UCSD-AML1 (cell line): ENCODE data around the gene SCNN1B.
"Not testable (repeated sequence)": the region's sequence is repeated elsewhere in the genome, so short reads cannot be mapped to it uniquely, and the experiment has no call there.

Experiments
- DNase-seq: peaks from one replicate; lab custom pipeline; 2025; ENCODE audit not compliant: unreplicated experiment; lab: John Stamatoyannopoulos, UW

SCNN1B gene, protein sequence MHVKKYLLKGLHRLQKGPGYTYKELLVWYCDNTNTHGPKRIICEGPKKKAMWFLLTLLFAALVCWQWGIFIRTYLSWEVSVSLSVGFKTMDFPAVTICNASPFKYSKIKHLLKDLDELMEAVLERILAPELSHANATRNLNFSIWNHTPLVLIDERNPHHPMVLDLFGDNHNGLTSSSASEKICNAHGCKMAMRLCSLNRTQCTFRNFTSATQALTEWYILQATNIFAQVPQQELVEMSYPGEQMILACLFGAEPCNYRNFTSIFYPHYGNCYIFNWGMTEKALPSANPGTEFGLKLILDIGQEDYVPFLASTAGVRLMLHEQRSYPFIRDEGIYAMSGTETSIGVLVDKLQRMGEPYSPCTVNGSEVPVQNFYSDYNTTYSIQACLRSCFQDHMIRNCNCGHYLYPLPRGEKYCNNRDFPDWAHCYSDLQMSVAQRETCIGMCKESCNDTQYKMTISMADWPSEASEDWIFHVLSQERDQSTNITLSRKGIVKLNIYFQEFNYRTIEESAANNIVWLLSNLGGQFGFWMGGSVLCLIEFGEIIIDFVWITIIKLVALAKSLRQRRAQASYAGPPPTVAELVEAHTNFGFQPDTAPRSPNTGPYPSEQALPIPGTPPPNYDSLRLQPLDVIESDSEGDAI

DNA sequence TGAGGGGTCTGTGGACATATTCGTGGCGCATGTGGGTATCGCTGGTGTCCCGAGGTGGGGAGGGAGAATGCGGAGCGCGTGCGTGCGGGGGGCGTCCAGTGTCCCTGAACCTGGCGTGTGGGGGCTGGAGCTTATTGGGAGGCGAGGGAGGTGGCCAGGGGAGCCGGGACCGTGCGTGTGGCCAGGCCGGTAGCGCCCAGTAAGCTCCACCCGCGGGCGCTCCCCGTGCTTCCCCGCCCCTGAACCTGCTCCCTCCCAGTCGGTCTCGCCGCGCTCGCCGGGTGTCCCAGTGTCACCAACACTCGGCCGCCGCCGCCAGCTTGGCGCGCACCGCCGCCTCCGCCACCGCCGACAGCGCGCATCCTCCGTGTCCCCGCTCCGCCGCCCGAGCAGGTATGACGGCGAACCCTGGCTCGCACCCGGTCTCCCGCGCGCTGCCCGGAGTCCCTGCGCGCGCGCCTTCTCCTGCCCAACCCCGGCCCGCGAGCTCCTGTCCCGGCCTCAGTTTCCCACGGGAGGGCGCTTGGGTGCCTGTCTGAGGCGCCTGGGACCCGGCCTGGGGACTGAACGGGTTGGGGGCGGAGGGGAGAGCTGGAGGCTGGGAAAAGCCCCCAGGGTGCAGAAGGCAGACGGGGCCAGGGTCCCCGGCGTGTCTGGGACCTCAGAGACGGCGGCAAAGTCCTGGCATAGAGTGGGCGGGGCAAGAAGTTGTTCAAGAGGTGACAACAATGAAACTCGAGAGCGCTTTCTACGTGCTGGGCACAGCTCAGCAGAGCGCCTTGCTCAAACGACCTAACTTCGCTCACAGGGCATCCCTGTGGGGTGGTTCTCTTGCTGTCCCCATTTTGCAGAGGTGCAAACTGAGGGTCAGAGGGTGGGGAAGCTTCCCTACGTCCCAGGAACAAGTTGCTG, at the start of gene SCNN1B:
TSS of gene SCNN1B (plus strand) at position 258 of the 912 bp plus-strand sequence. CDS start 46,298 bp downstream, outside the sequence.
- DNase-seq: no peak

DNA sequence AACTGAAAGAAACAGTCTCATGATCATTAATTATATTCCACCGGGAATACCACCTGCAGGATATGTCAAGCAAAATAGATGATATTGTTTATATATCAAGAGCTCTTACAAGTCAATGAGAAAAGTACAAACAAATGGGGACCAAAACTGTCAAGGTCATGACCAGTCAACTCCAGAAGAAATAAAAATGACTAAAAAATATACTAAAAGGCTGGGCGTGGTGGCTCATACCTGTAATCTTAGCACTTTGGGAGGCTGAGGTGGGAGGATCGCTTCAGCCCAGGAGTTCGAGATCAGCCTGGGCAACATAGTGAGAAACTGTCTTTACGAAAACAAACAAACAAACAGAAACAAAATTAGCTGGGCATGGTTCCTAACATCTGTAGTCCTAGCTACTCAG, 49.8 kb upstream of the SCNN1B start:
- DNase-seq: no peak

DNA sequence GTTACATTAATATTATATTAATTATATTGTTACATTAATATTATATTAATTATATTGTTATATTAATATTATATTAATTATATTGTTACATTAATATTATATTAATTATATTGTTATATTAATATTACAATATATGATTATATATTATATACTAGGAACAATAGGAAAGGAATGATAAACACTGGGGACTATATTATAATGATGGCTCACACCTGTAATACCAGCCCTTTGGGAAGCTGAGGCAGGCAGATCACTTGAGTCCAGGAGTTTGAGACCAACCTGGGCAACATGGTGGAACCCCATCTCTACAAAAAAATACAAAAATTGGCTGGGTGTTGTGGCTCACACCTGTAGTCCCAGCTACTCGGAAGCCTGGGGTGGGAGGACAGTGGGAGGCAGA, 48.5 kb upstream of the SCNN1B start:
- DNase-seq: not testable (repeated sequence)

DNA sequence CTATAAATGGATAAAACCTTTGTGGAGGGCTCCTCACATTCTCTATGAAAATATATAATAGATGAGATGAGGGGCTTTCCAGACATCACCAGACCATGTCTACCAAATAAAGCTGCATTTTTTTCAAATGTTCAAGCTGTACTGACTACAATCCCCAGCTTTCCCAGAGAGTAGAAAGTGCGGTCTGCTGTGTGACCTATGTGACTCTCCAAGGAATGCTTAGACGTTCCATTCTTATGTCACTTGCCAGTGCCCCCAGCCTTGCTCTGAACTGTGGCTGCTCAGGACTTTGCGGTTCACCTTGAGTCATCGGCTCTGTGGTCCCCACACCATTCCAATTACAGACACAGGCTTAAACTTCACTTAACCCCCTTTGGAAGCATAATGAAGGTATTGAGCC, 47.8 kb upstream of the SCNN1B start:
- DNase-seq: no peak

DNA sequence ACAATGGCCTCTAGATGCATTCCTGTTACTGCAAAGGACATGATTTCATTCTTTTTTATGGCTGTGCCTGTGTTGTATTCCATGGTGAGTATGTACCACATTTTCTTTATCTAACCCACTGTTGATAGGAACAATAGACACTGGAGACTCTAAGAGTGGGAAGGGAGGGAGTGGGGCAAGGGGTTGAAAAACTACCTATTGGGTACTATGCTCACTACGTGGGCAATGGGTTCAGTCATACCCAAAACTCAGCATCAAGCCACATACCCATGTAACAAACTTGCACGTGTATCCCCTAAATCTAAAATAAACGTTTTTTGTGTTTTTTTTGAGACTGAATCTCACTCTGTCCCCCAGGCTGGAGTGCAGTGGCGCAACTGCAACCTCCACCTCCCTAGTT, 47.1 kb upstream of the SCNN1B start:
- no peak for DNase-seq

DNA sequence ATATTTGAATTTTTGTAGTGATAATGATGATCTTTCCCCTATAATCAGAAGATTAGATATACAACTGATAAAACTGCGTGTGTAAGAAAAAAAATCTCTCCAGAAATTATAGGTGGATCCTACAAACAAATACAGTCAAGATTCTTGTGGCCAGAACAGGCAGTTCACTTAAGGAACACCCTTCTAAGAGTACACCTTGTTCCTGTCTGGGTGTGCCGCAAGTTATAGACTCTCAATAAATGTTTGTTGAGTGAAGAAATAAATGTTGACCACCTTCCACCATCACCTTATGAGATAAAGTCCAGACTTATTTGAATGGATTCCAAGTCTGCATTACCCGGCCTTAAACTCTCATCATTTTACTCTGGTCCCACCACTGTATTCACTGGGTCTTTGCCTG, 45.7 kb upstream of the SCNN1B start:
- DNase-seq: no peak

DNA sequence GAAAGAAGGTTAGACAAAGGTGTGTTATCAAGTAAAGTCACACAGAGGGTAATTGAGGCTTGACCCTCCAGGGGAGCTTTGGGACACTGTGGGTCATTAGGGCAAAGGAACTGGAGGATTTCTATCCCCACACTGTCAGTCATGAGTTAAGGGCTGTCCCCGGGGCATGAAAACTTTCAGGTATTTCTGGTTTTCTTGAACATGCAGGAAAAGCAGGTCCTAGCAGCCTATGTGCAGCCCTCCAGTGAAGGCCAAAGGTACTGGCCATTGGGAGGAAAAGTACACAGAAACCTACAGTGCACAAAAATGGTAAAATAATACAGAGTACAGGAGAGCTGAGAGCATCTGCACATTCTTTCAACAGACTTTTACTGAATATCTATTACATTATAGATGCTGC, 44.4 kb upstream of the SCNN1B start:
- DNase-seq: no peak

DNA sequence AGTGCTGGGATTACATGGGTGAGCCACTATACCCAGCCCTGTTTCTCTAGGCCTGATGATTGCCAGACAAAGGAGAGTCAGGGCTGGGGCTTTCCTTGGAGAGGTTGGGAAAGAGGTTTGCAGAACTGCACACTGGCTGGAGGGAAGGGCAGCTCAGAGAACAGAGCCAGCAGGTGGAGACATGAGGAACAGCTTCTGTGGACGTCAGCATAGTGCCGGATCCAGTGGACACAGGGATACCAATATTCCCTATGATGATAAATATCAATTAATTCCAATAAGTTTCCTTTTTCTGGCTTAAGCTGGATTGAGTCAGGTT, 43.2 kb upstream of the SCNN1B start:
- no peak for DNase-seq

DNA sequence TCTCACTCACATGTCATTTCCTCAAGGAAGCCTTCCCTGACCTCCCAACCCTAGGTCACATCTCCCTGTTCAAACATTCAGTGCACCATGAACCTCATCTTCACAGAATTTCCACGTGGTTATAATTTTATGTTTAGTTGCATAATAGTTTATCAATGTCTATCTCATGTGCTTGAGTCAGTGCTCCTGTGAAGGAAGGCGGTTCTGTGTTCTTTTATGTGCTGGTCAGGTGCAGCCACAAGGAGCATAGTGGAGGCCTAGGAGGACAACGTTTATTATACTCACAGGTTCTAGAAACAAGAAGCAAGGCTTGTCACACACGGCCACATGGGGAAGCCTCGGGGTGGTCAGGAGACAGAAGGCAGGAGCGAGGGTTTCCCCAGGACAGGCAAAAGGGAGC, 34.5 kb upstream of the SCNN1B start:
- DNase-seq: no peak

DNA sequence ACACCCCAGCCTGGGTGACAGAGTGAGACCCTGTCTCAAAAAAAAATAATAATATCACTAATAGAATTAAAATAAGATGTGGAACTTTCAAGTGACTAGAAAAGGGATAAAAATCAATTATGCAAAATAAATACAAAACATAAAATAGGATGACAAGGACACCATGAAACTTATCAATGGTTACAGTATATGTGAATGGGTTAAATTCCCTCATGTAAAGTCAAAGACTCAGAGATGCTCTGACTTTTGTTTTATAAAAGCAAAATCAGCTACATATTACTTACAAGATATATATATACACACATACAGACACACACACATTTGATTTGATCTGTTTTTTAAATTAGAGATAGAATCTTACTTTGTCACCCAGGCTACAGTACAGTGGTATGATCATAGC, 33.5 kb upstream of the SCNN1B start:
- DNase-seq: no peak

DNA sequence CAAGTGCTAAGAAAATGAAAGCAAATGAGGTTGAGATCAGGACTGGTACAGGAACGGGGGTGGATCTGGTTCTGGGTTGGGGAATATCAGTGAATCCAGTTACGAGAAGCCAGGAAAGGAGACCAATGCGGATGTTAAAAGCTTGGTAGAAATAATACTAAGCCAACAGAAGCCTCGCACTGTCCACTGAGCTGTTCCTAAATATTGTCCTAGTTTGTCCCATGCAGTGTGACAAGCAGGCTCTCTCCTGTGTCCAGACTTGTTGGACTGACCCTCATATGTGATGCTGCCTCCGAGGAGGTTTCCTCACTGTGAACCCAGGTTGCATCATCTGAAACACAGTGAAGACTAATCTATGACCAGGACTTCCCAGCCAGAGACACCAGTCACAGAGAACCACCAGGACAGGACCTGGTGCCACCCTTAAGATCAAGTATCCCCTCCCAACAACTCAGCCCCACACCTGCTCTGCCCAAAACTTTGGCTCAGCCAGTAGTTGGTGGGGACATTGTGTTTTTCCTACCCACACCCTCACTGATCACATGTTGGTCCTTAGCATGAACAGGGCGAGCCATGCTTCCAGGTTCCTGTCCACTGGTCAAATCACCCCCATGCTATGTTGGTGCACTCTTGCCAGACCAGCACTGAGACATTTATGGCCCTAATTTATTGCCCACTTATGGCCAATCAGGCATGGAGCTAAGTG, 32.7 kb upstream of the SCNN1B start:
- DNase-seq: no peak

DNA sequence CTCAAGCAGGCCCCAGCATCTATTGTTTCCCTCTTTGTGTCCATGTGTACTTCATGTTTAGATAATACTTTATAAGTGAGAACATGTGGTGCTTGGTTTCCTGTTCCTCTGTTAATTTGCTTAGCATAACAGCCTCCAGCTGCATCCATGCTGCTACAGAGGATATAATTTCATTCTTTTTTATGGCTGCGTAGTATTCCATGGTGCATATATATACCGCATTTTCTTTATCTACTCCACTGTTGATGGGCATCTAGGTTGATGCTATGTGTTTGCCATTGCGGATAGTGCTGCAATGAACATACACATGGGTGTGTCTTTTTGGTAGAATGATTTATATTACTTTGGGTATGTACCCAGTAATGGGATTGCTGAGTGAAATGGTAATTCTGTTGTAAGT, 31.4 kb upstream of the SCNN1B start:
- no peak for DNase-seq

DNA sequence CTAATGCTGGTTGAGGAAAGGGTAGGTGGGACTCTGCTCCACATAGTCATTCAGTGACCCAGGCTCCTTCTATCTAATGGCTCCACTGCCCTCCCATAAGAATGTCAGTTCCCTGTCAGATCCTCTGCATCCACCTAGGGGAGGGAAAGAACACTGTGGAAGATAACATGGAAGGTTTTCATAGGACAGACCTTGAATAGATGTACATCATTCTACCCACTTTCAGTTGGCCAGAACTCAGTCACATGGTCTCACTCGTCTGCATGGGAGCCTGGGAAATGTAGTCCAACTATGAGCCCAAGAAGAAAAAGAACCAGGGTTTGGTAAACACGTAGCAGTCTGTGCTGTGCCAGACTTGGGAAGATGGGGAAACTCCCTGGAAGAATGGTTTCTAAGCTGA, 27.1 kb upstream of the SCNN1B start:
- no peak for DNase-seq

DNA sequence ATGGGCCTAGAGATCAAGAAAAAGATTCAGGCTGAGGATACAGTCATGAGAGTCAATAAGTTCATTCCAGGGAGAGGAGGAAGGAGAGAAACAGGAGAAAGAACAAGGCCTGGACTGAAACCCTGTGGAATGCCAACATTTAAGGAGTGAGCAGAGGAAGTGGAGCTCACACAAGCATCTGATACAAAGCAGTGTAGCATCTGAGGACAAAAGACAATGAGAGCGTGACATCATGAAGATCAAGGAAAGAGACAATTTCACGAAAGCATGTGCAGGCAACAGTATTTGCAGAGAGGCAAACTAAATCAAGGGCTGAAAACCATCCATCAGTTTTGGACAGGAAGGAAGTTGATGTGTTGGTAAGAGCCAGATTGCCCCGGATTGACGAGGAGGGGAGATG, 25.3 kb upstream of the SCNN1B start:
- DNase-seq: no peak

DNA sequence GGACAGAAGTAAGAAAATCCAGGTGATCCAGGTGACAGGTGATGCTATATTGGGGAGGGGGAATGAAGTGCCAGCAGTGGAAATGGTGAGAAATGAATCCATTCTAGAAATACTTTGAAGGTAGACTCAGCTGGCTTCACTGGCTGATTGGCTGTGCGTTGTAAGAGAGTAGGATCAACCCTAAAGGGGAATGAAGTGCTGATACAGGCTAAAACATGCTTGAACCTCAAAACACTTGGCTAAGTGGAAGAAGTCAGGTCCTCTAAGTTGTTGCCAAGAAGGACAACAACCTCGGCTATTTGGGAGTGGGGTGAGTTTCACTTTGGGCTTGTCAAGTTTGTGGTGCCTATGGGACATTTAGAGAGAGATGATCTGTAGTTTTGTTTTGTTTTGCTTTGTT, 24.1 kb upstream of the SCNN1B start:
- DNase-seq: no peak

DNA sequence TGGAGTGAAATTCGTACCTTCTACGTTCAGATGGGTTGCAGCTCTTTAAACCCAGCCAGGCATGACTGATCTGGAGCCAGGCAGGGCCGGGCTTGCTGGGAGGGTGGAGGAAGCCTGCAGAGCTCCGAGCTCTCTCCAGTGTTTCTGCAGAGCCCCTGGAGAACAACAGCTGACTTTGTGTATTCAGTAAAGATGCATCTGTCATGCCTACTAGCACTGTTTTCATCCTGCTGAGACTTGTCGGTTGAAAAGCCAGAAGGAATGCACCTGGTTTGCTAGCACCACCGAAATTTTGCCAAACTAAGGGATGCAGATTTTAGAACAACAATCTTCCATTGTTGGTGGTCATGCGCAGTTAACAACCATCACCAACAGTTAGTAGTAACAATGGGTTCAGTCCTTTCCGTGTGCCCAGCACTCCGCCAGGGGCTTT, 22.4 kb upstream of the SCNN1B start:
- DNase-seq: no peak

DNA sequence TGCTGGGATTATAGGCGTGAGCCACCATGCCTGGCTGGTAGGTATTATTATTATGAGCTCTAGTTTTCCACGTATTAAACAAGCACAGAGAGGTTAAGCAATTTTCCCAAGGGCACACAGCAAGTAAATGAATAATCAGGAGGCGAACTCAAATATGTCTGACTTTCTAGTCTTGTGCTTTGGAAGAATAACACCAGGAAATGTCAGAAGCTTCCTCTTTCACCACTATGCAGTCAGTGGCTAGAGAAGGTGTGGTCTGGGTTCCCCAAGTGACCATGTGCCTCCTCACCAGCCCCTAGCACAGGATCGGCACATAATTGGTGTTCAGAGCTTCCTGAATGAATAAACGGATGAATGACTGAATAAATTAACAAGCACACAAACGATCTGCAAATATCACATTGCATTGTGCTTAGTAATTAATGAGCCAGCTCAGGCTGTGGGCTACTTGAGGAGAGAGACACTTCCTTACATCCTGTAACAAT, 21.6 kb upstream of the SCNN1B start:
- no peak for DNase-seq

DNA sequence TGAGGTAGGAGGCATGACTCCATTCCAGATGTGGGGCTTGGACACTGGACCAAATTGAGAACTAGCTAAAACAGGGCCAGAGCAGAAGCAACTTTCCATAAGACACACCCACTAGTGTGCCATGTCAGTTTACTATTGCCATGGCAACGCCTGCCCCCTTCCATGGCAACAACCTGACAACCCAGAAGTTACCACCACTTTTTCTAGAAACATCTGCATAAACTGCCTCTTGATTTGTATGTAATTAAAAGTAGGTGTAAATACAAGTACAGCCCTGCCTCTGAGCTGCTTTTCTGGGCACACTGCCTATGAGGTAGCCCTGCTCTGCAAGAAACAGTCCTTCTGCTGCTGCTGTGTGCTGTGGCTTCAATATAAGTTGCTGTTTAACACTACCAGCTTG, 19.5 kb upstream of the SCNN1B start:
- no peak for DNase-seq

DNA sequence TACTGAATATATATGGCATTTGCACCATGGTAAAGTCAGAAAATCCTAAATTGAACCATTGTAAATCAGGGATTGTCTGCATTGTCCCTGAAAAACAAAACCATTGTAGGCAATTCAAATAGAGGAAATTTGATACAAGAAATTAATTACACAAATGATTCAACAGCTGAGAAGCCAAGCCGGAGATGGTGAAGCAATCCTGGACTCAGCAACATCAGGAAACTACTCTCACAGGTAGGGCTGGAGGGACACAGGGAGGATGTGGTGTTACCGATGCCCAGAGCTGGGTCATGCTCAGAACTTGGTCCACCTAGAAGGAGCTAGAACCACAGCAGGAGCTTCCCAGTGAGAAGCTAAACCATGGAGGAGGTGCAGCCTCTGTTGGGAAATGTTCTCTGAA, 18.5 kb upstream of the SCNN1B start:
- no peak for DNase-seq

DNA sequence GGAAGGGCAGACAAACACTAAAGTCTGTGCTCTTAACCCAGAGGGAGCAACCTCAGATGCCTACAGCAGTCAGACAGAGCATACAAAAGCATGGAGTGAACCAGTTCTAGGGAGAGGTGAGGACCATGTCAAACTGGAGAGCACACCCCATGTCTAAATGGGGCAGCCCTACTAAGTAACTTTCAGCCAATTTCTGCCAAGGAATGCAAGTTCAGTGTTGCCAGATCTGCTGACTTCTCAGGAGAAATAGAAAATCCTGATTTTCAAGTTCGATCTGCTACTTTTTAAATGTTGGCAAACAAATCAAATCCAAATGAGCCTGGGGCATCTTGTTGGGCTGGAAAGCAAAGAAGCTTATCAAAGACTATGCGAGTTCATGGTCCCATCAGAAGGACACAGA, 17.5 kb upstream of the SCNN1B start:
- no peak for DNase-seq

DNA sequence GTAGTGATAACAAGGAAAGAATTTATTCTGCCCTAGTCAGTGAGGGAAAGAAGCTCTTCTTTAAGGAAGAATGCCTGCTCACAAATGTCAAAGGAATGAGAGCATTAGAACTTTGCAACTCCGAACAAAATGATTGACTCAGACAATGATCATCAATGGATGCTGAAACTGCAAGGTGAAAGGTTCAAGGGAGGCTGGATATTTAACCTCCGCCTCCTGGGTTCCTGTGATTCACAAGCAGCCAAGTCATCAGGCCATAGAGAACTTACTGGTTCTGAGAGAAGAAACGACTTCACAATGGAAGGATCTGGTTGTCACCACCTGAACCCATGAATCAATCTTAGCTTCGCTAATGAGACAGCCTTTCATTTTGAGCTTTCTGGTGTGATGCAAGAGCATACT, 16.0 kb upstream of the SCNN1B start:
- DNase-seq: no peak
